CD4-positive, alpha-beta memory T cell (primary cell): ENCODE results near the gene GATC. TPM values are rescaled to one million over a fixed set of nuclear protein-coding genes. Genes with fewer than 3 reads are reported as not detected.
"Not testable (repeated sequence)": the region's sequence is repeated elsewhere in the genome, so short reads cannot be mapped to it uniquely, and the experiment has no call there.

Experiments
- CTCF ChIA-PET: fragments of 350-600 bp; sonication (Branson Sonifier 250); formaldehyde crosslinking; loops from one replicate; lab custom pipeline; 2021; ENCODE audit warnings: inconsistent platforms; ENCODE audit not compliant: partially characterized antibody; lab: Charles Lee
- POLR2A ChIA-PET: fragments of 350-600 bp; sonication (Branson Sonifier 250); formaldehyde crosslinking; loops from one replicate; lab custom pipeline; 2021; ENCODE audit not compliant: partially characterized antibody; lab: Charles Lee
- DNase-seq, 5 donors: peaks; one replicate each; pipeline versions ENCODE4 v3.0.0 to v3.0.0-alpha.2; 2020 to 2022; ENCODE audit warnings: mixed read lengths in 1 of 5
- H3K27ac ChIP-seq: one replicate; pipeline ENCODE4 v1.7.0; 2013; ENCODE audit warnings: low read depth, low read length
- H3K27me3 ChIP-seq: 2 replicates; pipeline ENCODE4 v1.7.0; 2013; ENCODE audit warnings: mild to moderate bottlenecking, low read length, moderate library complexity; ENCODE audit not compliant: insufficient read depth
- H3K36me3 ChIP-seq: 2 replicates; pipeline ENCODE4 v1.7.0; 2013; ENCODE audit warnings: mild to moderate bottlenecking, low read length, moderate library complexity; ENCODE audit not compliant: insufficient read depth
- H3K4me1 ChIP-seq: 2 replicates; pipeline ENCODE4 v1.7.0; 2013; ENCODE audit warnings: mild to moderate bottlenecking, low read length, moderate library complexity; ENCODE audit not compliant: insufficient read depth
- H3K4me3 ChIP-seq, 2 donors: one replicate each; pipeline ENCODE4 v1.7.0; 2013; ENCODE audit warnings: low read length in 2 of 2, mild to moderate bottlenecking in 1 of 2
- H3K9me3 ChIP-seq, 2 donors: one replicate each; pipeline ENCODE4 v1.7.0; 2013; ENCODE audit warnings: low read length in 2 of 2, control low read depth in 1 of 2; ENCODE audit not compliant: control insufficient read depth in 1 of 2
- H3K27ac Mint-ChIP-seq, 7 donors: one replicate each; pipeline ENCODE4 v1.8.0; 2020 to 2021; ENCODE audit warnings: mixed read lengths in 7 of 7, mild to moderate bottlenecking in 6 of 7, inconsistent platforms in 3 of 7, moderate library complexity in 3 of 7
- H3K27me3 Mint-ChIP-seq, 2 donors: one replicate each; pipeline ENCODE4 v1.8.0; 2020 to 2021; ENCODE audit warnings: mixed read lengths in 2 of 2
- H3K36me3 Mint-ChIP-seq, 2 donors: one replicate each; pipeline ENCODE4 v1.8.0; 2020 to 2021; ENCODE audit warnings: mixed read lengths in 2 of 2, inconsistent platforms in 1 of 2, mild to moderate bottlenecking in 1 of 2
- H3K4me1 Mint-ChIP-seq, 4 donors: one replicate each; pipeline ENCODE4 v1.8.0; 2020 to 2021; ENCODE audit warnings: mixed read lengths in 4 of 4, mild to moderate bottlenecking in 1 of 4
- H3K4me3 Mint-ChIP-seq, 8 donors: one replicate each; pipeline ENCODE4 v1.8.0; 2020 to 2021; ENCODE audit warnings: mixed read lengths in 8 of 8, mild to moderate bottlenecking in 7 of 8, moderate library complexity in 6 of 8, inconsistent platforms in 3 of 8
- H3K9me3 Mint-ChIP-seq, 8 donors: one replicate each; pipeline ENCODE4 v1.8.0; 2020 to 2021; ENCODE audit warnings: mixed read lengths in 8 of 8, mild to moderate bottlenecking in 5 of 8, inconsistent platforms in 3 of 8, moderate library complexity in 1 of 8
- intact Hi-C: fragments of 100-400 bp; cut with micrococcal nuclease; formaldehyde crosslinking; loops from one replicate; pipeline ENCODE4 v1.15.1; 2023
- polyA plus RNA-seq, 2 donors: library from polyadenylated mRNA; unstranded; fragments of 300-500 nt; fragmentation: Illumina TruSeq; gene quantifications; one replicate each; pipeline ENCODE4 v1.2.3, GENCODE V29; 2021
- total RNA-seq, 2 experiments: library from RNA; stranded (reverse); gene quantifications; one replicate each; pipeline ENCODE4 v1.2.3, GENCODE V29; 2021

Gene GATC
- total and polyA plus RNA-seq, 4 experiments from 2014 or later, result 9.3 to 31.9 (median 25.7) TPM

GRCh38 chr12:120447992-120448391 lies 1.7 kb downstream of the GATC start:
- H3K27ac Mint-ChIP-seq, result peak overlapping the region; percentile 37 to 99 (median 64)
- no peaks in the 10 kb centered on the region for H3K27me3 Mint-ChIP-seq
- POLR2A ChIA-PET, result interaction anchor here (1.2 to 2.1 kb wide), 3 partner anchors 8 to 156 kb away, joined by 3 to 8 read pairs (median 5); partner anchors contain the start of gene RNU4-2
- H3K4me3 ChIP-seq, result no peak overlapping the region
- no peaks in the 10 kb centered on the region for H3K27me3 ChIP-seq
- H3K36me3 Mint-ChIP-seq, result peaks cover 6 to 38% of the 10 kb centered on the region in 2 donors
- H3K9me3 ChIP-seq, result no peaks in the 10 kb centered on the region
- CTCF ChIA-PET, result interaction anchor here (1.8 to 19.4 kb wide), 2 partner anchors 11 to 21 kb away, joined by 5 to 187 read pairs; partner anchors contain the start of gene SRSF9
- no peak for DNase-seq
- H3K9me3 Mint-ChIP-seq, result peaks cover 0 to 6% (median 0%) of the 10 kb centered on the region in 8 donors
- H3K36me3 ChIP-seq, result peaks cover 15% of the 10 kb centered on the region
- H3K27ac ChIP-seq, result no peak overlapping the region
- H3K4me3 Mint-ChIP-seq, result peak overlapping the region; percentile 46 to 99 (median 98)
- peaks cover 14 to 42% (median 22%) of the 10 kb centered on the region in 4 donors for H3K4me1 Mint-ChIP-seq
- intact Hi-C loops, result loop anchor here (2.0 kb wide), 1 partner anchor 21 kb away; the partner anchor contains the start of gene SRSF9
- peaks cover 26% of the 10 kb centered on the region for H3K4me1 ChIP-seq

- H3K36me3 ChIP-seq, result peaks cover 19% of the 10 kb centered on the region
- H3K27ac ChIP-seq, intact Hi-C loops, H3K4me3 Mint-ChIP-seq, H3K27me3 ChIP-seq, H3K4me3 ChIP-seq, H3K27me3 Mint-ChIP-seq, H3K9me3 Mint-ChIP-seq, H3K9me3 ChIP-seq, DNase-seq: not testable (repeated sequence)
- Mint-ChIP-seq H3K27ac (peak overlapping the region in 1 of 7 donors; percentile 25), H3K4me1 (peaks cover 6 to 24% (median 10%) of the 10 kb centered on the region in 4 donors), H3K36me3 (peaks cover 11 to 38% of the 10 kb centered on the region in 2 donors)
- ChIA-PET POLR2A (interaction anchor here (1.1 to 5.8 kb wide), 3 partner anchors 12 to 17 kb away, joined by 3 to 28 read pairs (median 3); partner anchors contain the start of gene SRSF9), CTCF (interaction anchor here (0.8 to 19.4 kb wide), 9 partner anchors 9 to 197 kb away, joined by 3 to 187 read pairs (median 4); partner anchors contain the start of genes DYNLL1, POP5 and SRSF9)
- H3K4me1 ChIP-seq, result peaks cover 19% of the 10 kb centered on the region
Observed at GRCh38 chr12:120452524-120452923, 6.3 kb downstream of the GATC start.

- H3K27ac Mint-ChIP-seq, result peak overlapping the region in 6 of 7 donors; percentile 5 to 73 (median 47)
Observed at GRCh38 chr12:120453060-120453750, 7.0 kb downstream of the GATC start.

GRCh38 chr12:120453977-120454376 lies 7.7 kb downstream of the GATC start:
- intact Hi-C loops, result no loop called here
- H3K9me3 ChIP-seq, result no peaks in the 10 kb centered on the region
- ChIA-PET CTCF (interaction anchor here (0.6 to 19.4 kb wide), 8 partner anchors 11 to 195 kb away, joined by 3 to 187 read pairs (median 4); partner anchors contain the start of genes POP5 and SRSF9), POLR2A (interaction anchor here (0.9 to 5.8 kb wide), 2 partner anchors 10 to 15 kb away, joined by 3 to 28 read pairs; partner anchors contain the start of gene SRSF9)
- DNase-seq, result peak; percentile 33 to 46 (median 37)
- no peaks in the 10 kb centered on the region for H3K27me3 ChIP-seq
- H3K36me3 ChIP-seq, result peaks cover 27% of the 10 kb centered on the region
- H3K4me3 ChIP-seq, result no peak overlapping the region
- peaks cover 13% of the 10 kb centered on the region for H3K4me1 ChIP-seq
- no peak overlapping the region for H3K27ac ChIP-seq
- Mint-ChIP-seq H3K36me3 (peaks cover 17 to 46% of the 10 kb centered on the region in 2 donors), H3K4me1 (peaks cover 0 to 17% (median 8%) of the 10 kb centered on the region in 4 donors), H3K4me3 (no peak overlapping the region), H3K9me3 (no peaks in the 10 kb centered on the region), H3K27me3 (no peaks in the 10 kb centered on the region), H3K27ac (peak overlapping the region in 3 of 7 donors; percentile 5 to 65 (median 55))

More at GRCh38 chr12:120453060-120453750, 7.0 kb downstream of the GATC start:
- Histone ChIP-seq H3K36me3 (peaks cover 23% of the 10 kb centered on the region), H3K27me3 (no peaks in the 10 kb centered on the region), H3K4me3 (no peak overlapping the region), H3K27ac (no peak overlapping the region), H3K4me1 (peaks cover 13% of the 10 kb centered on the region), H3K9me3 (no peaks in the 10 kb centered on the region)
- no peak overlapping the region for H3K4me3 Mint-ChIP-seq
- DNase-seq, result no peak
- POLR2A ChIA-PET, result interaction anchor here (0.8 to 5.8 kb wide), 5 partner anchors 9 to 80 kb away, joined by 3 to 28 read pairs (median 3); partner anchors contain the start of gene SRSF9
- H3K9me3 Mint-ChIP-seq, result no peaks in the 10 kb centered on the region
- CTCF ChIA-PET, result interaction anchor here (0.7 to 19.4 kb wide), 10 partner anchors 10 to 196 kb away, joined by 3 to 187 read pairs (median 4); partner anchors contain the start of genes POP5 and SRSF9
- intact Hi-C loops, result no loop called here
- peaks cover 0 to 18% (median 8%) of the 10 kb centered on the region in 4 donors for H3K4me1 Mint-ChIP-seq
- peaks cover 11 to 39% of the 10 kb centered on the region in 2 donors for H3K36me3 Mint-ChIP-seq
- no peaks in the 10 kb centered on the region for H3K27me3 Mint-ChIP-seq

- Histone ChIP-seq H3K27me3 (no peaks in the 10 kb centered on the region), H3K4me3 (no peak overlapping the region), H3K4me1 (peaks cover 13% of the 10 kb centered on the region), H3K27ac (no peak overlapping the region), H3K9me3 (no peaks in the 10 kb centered on the region), H3K36me3 (peaks cover 34% of the 10 kb centered on the region)
- no peaks in the 10 kb centered on the region for H3K9me3 Mint-ChIP-seq
- no peaks in the 10 kb centered on the region for H3K27me3 Mint-ChIP-seq
- intact Hi-C loops, result no loop called here
- H3K4me1 Mint-ChIP-seq, result peaks cover 0 to 11% (median 6%) of the 10 kb centered on the region in 4 donors
- H3K36me3 Mint-ChIP-seq, result peaks cover 27 to 52% of the 10 kb centered on the region in 2 donors
- no peak for DNase-seq
- no peak overlapping the region for H3K4me3 Mint-ChIP-seq
- H3K27ac Mint-ChIP-seq, result peak overlapping the region in 2 of 7 donors; percentile 22 to 62
- POLR2A ChIA-PET, result interaction anchor here (0.6 to 5.8 kb wide), 2 partner anchors 14 to 1601 kb away, joined by 3 to 28 read pairs; partner anchors contain the start of gene SRSF9
- CTCF ChIA-PET, result interaction anchor here (19.4 kb wide), 1 partner anchor 14 kb away, joined by 187 read pairs; the partner anchor contains the start of gene SRSF9
Observed at GRCh38 chr12:120455302-120455701, 9.1 kb downstream of the GATC start.

DNA sequence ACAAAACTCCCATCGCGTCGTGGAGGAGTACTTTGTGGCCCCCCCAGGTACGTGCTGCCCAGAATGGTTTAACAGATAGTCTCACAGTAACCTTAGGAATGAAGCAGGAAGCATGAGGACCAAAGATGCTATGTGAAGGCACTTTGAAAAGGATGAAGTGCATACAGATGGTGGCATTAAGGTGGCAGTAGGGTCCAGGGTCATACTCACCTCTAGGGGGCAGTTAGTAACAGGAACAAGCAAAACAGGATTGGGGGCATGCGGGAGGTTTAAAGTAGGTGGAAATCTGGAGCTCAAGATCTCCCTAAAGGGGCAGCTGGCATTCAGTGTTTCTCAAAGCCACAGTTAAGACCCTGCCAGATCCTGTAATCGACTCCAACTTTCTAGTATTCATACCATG lies 10.9 kb downstream of the GATC start:
- H3K4me1 ChIP-seq, result peaks cover 13% of the 10 kb centered on the region
- no peak for DNase-seq
- Mint-ChIP-seq H3K4me1 (peaks cover 0 to 11% (median 6%) of the 10 kb centered on the region in 4 donors), H3K36me3 (peaks cover 35 to 60% of the 10 kb centered on the region in 2 donors), H3K27me3 (no peaks in the 10 kb centered on the region), H3K9me3 (no peaks in the 10 kb centered on the region), H3K4me3 (no peak overlapping the region), H3K27ac (peak overlapping the region in 2 of 7 donors; percentile 3 to 73)
- H3K9me3 ChIP-seq, result no peaks in the 10 kb centered on the region
- intact Hi-C loops, result no loop called here
- ChIA-PET POLR2A (interaction anchor here (1.2 to 1.7 kb wide), 5 partner anchors 9 to 39 kb away, joined by 3 to 6 read pairs (median 5); partner anchors contain the start of genes COX6A1, DYNLL1 and SRSF9), CTCF (interaction anchor here (0.8 to 19.4 kb wide), 7 partner anchors 12 to 192 kb away, joined by 4 to 187 read pairs (median 5); partner anchors contain the start of genes COX6A1, GATC, POP5 and SRSF9)
- H3K36me3 ChIP-seq, result peaks cover 37% of the 10 kb centered on the region
- H3K27me3 ChIP-seq, result no peaks in the 10 kb centered on the region
- H3K27ac ChIP-seq, result no peak overlapping the region
- H3K4me3 ChIP-seq, result no peak overlapping the region
